H9 (cell line): ENCODE results near the gene LHFPL5. TPM values are rescaled to one million over a fixed set of nuclear protein-coding genes. Genes with fewer than 3 reads are reported as not detected.

Source experiments
- DNase-seq: peaks from one replicate; pipeline ENCODE4 v3.0.0-alpha.2; 2017
- H2AFZ ChIP-seq: one replicate; pipeline ENCODE4 v1.6.1; 2013; ENCODE audit warnings: mild to moderate bottlenecking, low read length, control low read depth, moderate library complexity
- H2AK5ac ChIP-seq: 2 replicates; pipeline ENCODE4 v1.6.1; 2013; ENCODE audit warnings: low read length, control low read depth, mixed read lengths; ENCODE audit not compliant: insufficient read length
- H2BK120ac ChIP-seq: one replicate; pipeline ENCODE4 v1.6.1; 2013; ENCODE audit warnings: low read depth, mild to moderate bottlenecking, low read length, control low read depth, inconsistent platforms; ENCODE audit not compliant: poor library complexity, severe bottlenecking
- H2BK12ac ChIP-seq: 2 replicates; pipeline ENCODE4 v1.6.1; 2013; ENCODE audit warnings: low read length, control low read depth, mixed read lengths, low read depth; ENCODE audit not compliant: insufficient read length
- H2BK15ac ChIP-seq: 2 replicates; pipeline ENCODE4 v1.6.1; 2013; ENCODE audit warnings: low read depth, low read length, control low read depth
- H2BK20ac ChIP-seq: one replicate; pipeline ENCODE4 v1.6.1; 2013; ENCODE audit warnings: low read depth, mild to moderate bottlenecking, low read length, control low read depth, inconsistent platforms; ENCODE audit not compliant: poor library complexity, severe bottlenecking
- H2BK5ac ChIP-seq: 2 replicates; pipeline ENCODE4 v1.6.1; 2013; ENCODE audit warnings: low read length, control low read depth, mixed read lengths; ENCODE audit not compliant: insufficient read length
- H3K14ac ChIP-seq: 2 replicates; pipeline ENCODE4 v1.6.1; 2013; ENCODE audit warnings: low read length, control low read depth; ENCODE audit not compliant: insufficient read depth
- H3K18ac ChIP-seq: 2 replicates; pipeline ENCODE4 v1.6.1; 2013; ENCODE audit warnings: low read depth, mild to moderate bottlenecking, mixed read lengths, low read length, control low read depth; ENCODE audit not compliant: insufficient read length
- H3K23ac ChIP-seq: 2 replicates; pipeline ENCODE4 v1.6.1; 2013; ENCODE audit warnings: low read length, control low read depth, mixed read lengths, low read depth; ENCODE audit not compliant: insufficient read length
- H3K23me2 ChIP-seq: 2 replicates; pipeline ENCODE4 v1.6.1; 2013; ENCODE audit warnings: low read depth, mild to moderate bottlenecking, mixed read lengths, low read length, control low read depth; ENCODE audit not compliant: insufficient read length, poor library complexity, severe bottlenecking
- H3K27ac ChIP-seq: 2 replicates; pipeline ENCODE4 v1.5.1; 2013; ENCODE audit warnings: low read length, control low read depth, mixed read lengths, low read depth; ENCODE audit not compliant: insufficient read length
- H3K27me3 ChIP-seq: 2 replicates; pipeline ENCODE4 v1.6.1; 2013; ENCODE audit warnings: low read length, control low read depth, inconsistent platforms; ENCODE audit not compliant: insufficient read depth
- H3K4ac ChIP-seq: 2 replicates; pipeline ENCODE4 v1.6.1; 2013; ENCODE audit warnings: low read depth, mild to moderate bottlenecking, control low read depth, inconsistent platforms, low read length, moderate library complexity
- H3K4me1 ChIP-seq: 2 replicates; pipeline ENCODE4 v1.6.1; 2013; ENCODE audit warnings: low read length, control low read depth, inconsistent platforms; ENCODE audit not compliant: insufficient read depth
- H3K4me2 ChIP-seq: 2 replicates; pipeline ENCODE4 v1.6.1; 2013; ENCODE audit warnings: low read length, control low read depth, mixed read lengths; ENCODE audit not compliant: insufficient read length, insufficient read depth
- H3K56ac ChIP-seq: 2 replicates; pipeline ENCODE4 v1.6.1; 2013; ENCODE audit warnings: low read depth, mild to moderate bottlenecking, mixed read lengths, low read length, control low read depth; ENCODE audit not compliant: insufficient read length
- H3K79me1 ChIP-seq: 2 replicates; pipeline ENCODE4 v1.6.1; 2013; ENCODE audit warnings: low read depth, mild to moderate bottlenecking, moderate library complexity, low read length, control low read depth, inconsistent platforms; ENCODE audit not compliant: insufficient read depth, poor library complexity, severe bottlenecking
- H3K79me2 ChIP-seq: 2 replicates; pipeline ENCODE4 v1.6.1; 2013; ENCODE audit warnings: low read length, control low read depth, inconsistent platforms; ENCODE audit not compliant: insufficient read depth
- H3K9ac ChIP-seq: 2 replicates; pipeline ENCODE4 v1.6.1; 2013; ENCODE audit warnings: low read length, control low read depth, mixed read lengths; ENCODE audit not compliant: insufficient read length; ENCODE audit errors: extremely low read depth
- H3K9me3 ChIP-seq: one replicate; pipeline ENCODE4 v1.6.1; 2013; ENCODE audit warnings: low read depth, low read length, inconsistent platforms; ENCODE audit not compliant: control insufficient read depth
- H3T11ph ChIP-seq: one replicate; pipeline ENCODE4 v1.6.1; 2013; ENCODE audit warnings: mild to moderate bottlenecking, low read length, control low read depth, inconsistent platforms
- H4K20me1 ChIP-seq: one replicate; pipeline ENCODE4 v1.6.1; 2013; ENCODE audit not compliant: control insufficient read depth, insufficient read length, insufficient read depth
- H4K5ac ChIP-seq: 2 replicates; pipeline ENCODE4 v1.6.1; 2013; ENCODE audit warnings: low read depth, mild to moderate bottlenecking, mixed read lengths, low read length, control low read depth; ENCODE audit not compliant: insufficient read length
- H4K8ac ChIP-seq: replicated peaks from 2 replicates; pipeline ENCODE4 v1.6.1; 2013; ENCODE audit warnings: low read length, control low read depth, mixed read lengths, low read depth; ENCODE audit not compliant: insufficient read length
- H4K91ac ChIP-seq: 2 replicates; pipeline ENCODE4 v1.6.1; 2013; ENCODE audit warnings: low read depth, mild to moderate bottlenecking, moderate library complexity, mixed read lengths, low read length, control low read depth; ENCODE audit not compliant: insufficient read length
- H3K27ac Mint-ChIP-seq, 3 experiments: 2 replicates in 2 of 3; 3 replicates in 1 of 3; pipeline ENCODE4 v1.8.0; 2020 to 2021; ENCODE audit warnings: mixed read lengths in 3 of 3, mild to moderate bottlenecking in 1 of 3, moderate library complexity in 1 of 3
- H3K27me3 Mint-ChIP-seq: 2 replicates; pipeline ENCODE4 v1.8.0; 2021; ENCODE audit warnings: low read depth, mild to moderate bottlenecking, moderate library complexity, mixed read lengths
- H3K36me3 Mint-ChIP-seq, 3 experiments: 2 replicates in 2 of 3; 3 replicates in 1 of 3; pipeline ENCODE4 v1.8.0; 2020 to 2021; ENCODE audit warnings: low read depth in 3 of 3, mixed read lengths in 3 of 3; ENCODE audit not compliant: insufficient read depth in 1 of 3
- H3K4me1 Mint-ChIP-seq, 2 experiments: 2 replicates each; pipeline ENCODE4 v1.8.0; 2020; ENCODE audit warnings: mixed read lengths in 2 of 2
- H3K4me3 Mint-ChIP-seq, 2 experiments: 2 replicates in 1 of 2; 3 replicates in 1 of 2; pipeline ENCODE4 v1.8.0; 2020 to 2021; ENCODE audit warnings: mild to moderate bottlenecking in 2 of 2, mixed read lengths in 2 of 2, moderate library complexity in 1 of 2
- H3K9me3 Mint-ChIP-seq, 2 experiments: 2 replicates in 1 of 2; 3 replicates in 1 of 2; pipeline ENCODE4 v1.8.0; 2020; ENCODE audit warnings: mild to moderate bottlenecking in 2 of 2, mixed read lengths in 2 of 2, moderate library complexity in 1 of 2
- CTCF ChIP-seq: fragments of 200-600 bp; sonication (generic); conservative IDR thresholded peaks from 3 replicates; pipeline ENCODE4 v1.8.0; 2021; ENCODE audit warnings: antibody characterized with exemption, mild to moderate bottlenecking
- total RNA-seq: library from RNA; stranded (reverse); gene quantifications from 2 replicates; pipeline ENCODE4 v1.2.1, GENCODE V29; 2021

LHFPL5 gene
- total RNA-seq, 1 experiment from 2014 or later = not detected

GRCh38 chr6:35857853-35858252, 52.7 kb downstream of the LHFPL5 start:
- Histone ChIP-seq H4K20me1 (no peaks in the 10 kb centered on the region), H2AK5ac (no peak overlapping the region), H2AFZ (no peak overlapping the region), H3K4me1 (no peaks in the 10 kb centered on the region), H3K18ac (no peak overlapping the region), H3K27ac (no peak overlapping the region), H3K79me1 (no peaks in the 10 kb centered on the region), H4K5ac (no peak overlapping the region), H2BK12ac (no peak overlapping the region), H2BK120ac (no peak overlapping the region), H3K14ac (no peak overlapping the region), H2BK15ac (no peak overlapping the region), H4K8ac (no peak overlapping the region), H2BK5ac (no peak overlapping the region), H3K9me3 (no peaks in the 10 kb centered on the region), H3K27me3 (no peaks in the 10 kb centered on the region), H3K56ac (no peak overlapping the region), H3T11ph (no peak overlapping the region), H3K79me2 (no peaks in the 10 kb centered on the region), H3K4me2 (no peak overlapping the region), H3K23me2 (no peaks in the 10 kb centered on the region), H3K9ac (no peak overlapping the region), H3K4ac (no peak overlapping the region), H2BK20ac (no peak overlapping the region), H4K91ac (no peak overlapping the region), H3K23ac (no peak overlapping the region)
- no peak for TF ChIP-seq CTCF
- peak overlapping the region in 2 of 3 experiments; percentile 41 to 42; a peak in 3 of 7 replicates for H3K27ac Mint-ChIP-seq
- no peak overlapping the region for H3K4me3 Mint-ChIP-seq
- no peaks in the 10 kb centered on the region for H3K9me3 Mint-ChIP-seq
- H3K4me1 Mint-ChIP-seq = peaks cover 18 to 24% of the 10 kb centered on the region in 2 experiments
- no peaks in the 10 kb centered on the region for H3K27me3 Mint-ChIP-seq
- peaks cover 47 to 84% (median 77%) of the 10 kb centered on the region in 3 experiments for H3K36me3 Mint-ChIP-seq
- no peak for DNase-seq
